ENCODE data around the gene RRP8. TPM values are rescaled to one million over a fixed set of nuclear protein-coding genes. Genes with fewer than 3 reads are reported as not detected.
A peak's percentile ranks its signal among the peaks of the same experiment; 100 is the strongest.

RRP8 gene
- total and polyA plus RNA-seq, 9 of the 15 experiments (the other 6 are each of a cell fraction or from before 2014, with no cell fraction given), result 5.7 to 47.3 (median 32.6) TPM

GRCh38 chr11:6603287-6604080 lies at the start of gene RRP8, which contains the start of gene ILK (continued):
- peak; percentile 95 for TF ChIP-seq TAF1 (IDR thresholded peaks at IDR 0.05; ENCODE audit: control insufficient read depth, extremely low read depth, insufficient read depth, low read length, severe bottlenecking)
- peak; percentile 94 for TF ChIP-seq CCNT2 (IDR thresholded peaks at IDR 0.05; ENCODE audit: borderline replicate concordance, extremely low read depth, insufficient read length, low read depth, low read length)
- TF ChIP-seq ARID4B (CRISPR knock-in tag; IDR thresholded peaks at IDR 0.05), result peak; percentile 91
- no peak for TF ChIP-seq NCOA2 (IDR thresholded peaks at IDR 0.05; ENCODE audit: partially characterized antibody in 2 of 2)
- TF ChIP-seq ELF4 (CRISPR knock-in tag; IDR thresholded peaks at IDR 0.05), result peak; percentile 57; the same call in 1 of the 2 replicates
- 0 out of 2 replicates have a peak, but pooled peaks have one; percentile 58 for TF ChIP-seq ATF4 (CRISPR knock-in tag; IDR thresholded peaks at IDR 0.05)
- TF ChIP-seq ZZZ3 (IDR thresholded peaks at IDR 0.05), result peak; percentile 90
- TF ChIP-seq SAFB (IDR thresholded peaks at IDR 0.05; ENCODE audit: borderline replicate concordance, low read depth, low read length), result 0 out of 2 replicates have a peak, but pooled peaks have one; percentile 26
- TF ChIP-seq ZNF583 (CRISPR knock-in tag; IDR thresholded peaks at IDR 0.05), result 0 out of 2 replicates have a peak, but pooled peaks have one; percentile 6
- peak; percentile 82 to 96 for TF ChIP-seq HDAC1 (IDR thresholded peaks at IDR 0.05)
- peak; percentile 79 for TF ChIP-seq GMEB1 (CRISPR knock-in tag; IDR thresholded peaks at IDR 0.05)
- TF ChIP-seq POLR2AphosphoS5 (IDR thresholded peaks at IDR 0.05; ENCODE audit: control insufficient read depth, insufficient read depth, low read depth, low read length), result peak; percentile 77
- peak; percentile 95 for TF ChIP-seq HMGN3 (IDR thresholded peaks at IDR 0.05; ENCODE audit: borderline replicate concordance, extremely low read depth, insufficient read length, low read depth, low read length)
- no peak; a peak in 1 of 4 replicates for TF ChIP-seq SIX5 (IDR thresholded peaks at IDR 0.05; ENCODE audit: borderline replicate concordance in 1 of 2, insufficient read depth in 1 of 2, low read depth in 1 of 2, low read length in 2 of 2)
- peak; percentile 89; the same call in 1 of the 2 replicates for TF ChIP-seq GATAD2B (IDR thresholded peaks at IDR 0.05; ENCODE audit: borderline replicate concordance)
- TF ChIP-seq ZNF740 (CRISPR knock-in tag; IDR thresholded peaks at IDR 0.05), result no peak
- TF ChIP-seq ZNF740 (tag; IDR thresholded peaks at IDR 0.05), result peak in 1 of 2 experiments; percentile 53; a peak in 1 of 4 replicates
- peak; percentile 48 for TF ChIP-seq POLR2B (IDR thresholded peaks at IDR 0.05; ENCODE audit: low read depth, partially characterized antibody)

Measured in K562 (cell line).